Calu3 (cell line): Measurements from ENCODE around the gene GPR39. TPM values are rescaled to one million over a fixed set of nuclear protein-coding genes. Genes with fewer than 3 reads are reported as not detected.

Source experiments
- BruUV-seq: library from RNA; stranded (reverse); fragments of 400-500 nt; replicated peaks from 2 replicates; lab custom pipeline; 2021; lab: Mats Ljungman, UMichigan
- CTCF ChIA-PET: fragments of 300-600 bp; sonication (Branson Sonifier 250); formaldehyde crosslinking; loops from one replicate; lab custom pipeline; 2022; ENCODE audit warnings: antibody characterized with exemption; lab: Charles Lee
- DNase-seq: peaks from one replicate; pipeline ENCODE4 v3.0.0; 2022
- H3K27ac Mint-ChIP-seq: one replicate; pipeline ENCODE4 v1.8.0; 2022; ENCODE audit warnings: mixed read lengths; ENCODE audit not compliant: unreplicated experiment
- H3K27me3 Mint-ChIP-seq: one replicate; pipeline ENCODE4 v1.8.0; 2022; ENCODE audit warnings: mixed read lengths; ENCODE audit not compliant: unreplicated experiment
- H3K36me3 Mint-ChIP-seq: one replicate; pipeline ENCODE4 v1.8.0; 2022; ENCODE audit warnings: mild to moderate bottlenecking, moderate library complexity, mixed read lengths; ENCODE audit not compliant: insufficient read depth, unreplicated experiment
- H3K4me1 Mint-ChIP-seq: one replicate; pipeline ENCODE4 v1.8.0; 2022; ENCODE audit warnings: mild to moderate bottlenecking, low read depth, mixed read lengths; ENCODE audit not compliant: unreplicated experiment
- H3K4me3 Mint-ChIP-seq: one replicate; pipeline ENCODE4 v1.8.0; 2022; ENCODE audit warnings: mild to moderate bottlenecking, low read depth, moderate library complexity, mixed read lengths; ENCODE audit not compliant: unreplicated experiment
- H3K9me3 Mint-ChIP-seq: one replicate; pipeline ENCODE4 v1.8.0; 2022; ENCODE audit warnings: low read depth, mixed read lengths; ENCODE audit not compliant: unreplicated experiment
- CTCF ChIP-seq: fragments of 200-600 bp; IDR thresholded peaks from one replicate; pipeline ENCODE4 v1.8.0; 2022; ENCODE audit warnings: antibody characterized with exemption; ENCODE audit not compliant: unreplicated experiment
- intact Hi-C: fragments of 100-400 bp; cut with micrococcal nuclease; formaldehyde crosslinking; loops from one replicate; pipeline ENCODE4 v1.10.0; 2022; ENCODE audit not compliant: unreplicated experiment
- total RNA-seq: library from RNA; stranded (reverse); gene quantifications from 2 replicates; pipeline ENCODE4 v1.2.3, GENCODE V29; 2022

Gene GPR39
- total RNA-seq, 1 experiment from 2014 or later: 24.9 TPM

- no peaks in the 10 kb centered on the region for H3K36me3 Mint-ChIP-seq
- no TSS peak for BruUV-seq
- TF ChIP-seq CTCF: peak; percentile 66
- intact Hi-C loops: loop anchor here (1.0 to 10.0 kb wide), 2 partner anchors 99 to 184 kb away; no protein-coding TSS in a partner anchor
- no peak overlapping the region for H3K27ac Mint-ChIP-seq
- H3K4me3 Mint-ChIP-seq: no peak overlapping the region
- CTCF ChIA-PET: interaction anchor here (0.6 to 2.0 kb wide), 6 partner anchors 9 to 262 kb away, joined by 4 to 9 read pairs (median 6); partner anchors contain the start of gene GPR39
- H3K27me3 Mint-ChIP-seq: no peaks in the 10 kb centered on the region
- H3K9me3 Mint-ChIP-seq: peaks cover 3% of the 10 kb centered on the region
- peaks cover 27% of the 10 kb centered on the region for H3K4me1 Mint-ChIP-seq
- DNase-seq: peak; percentile 49
Observed at GRCh38 chr2:132448771-132449170, 32.2 kb downstream of the GPR39 start.

- no peak overlapping the region for H3K4me3 Mint-ChIP-seq
- BruUV-seq: no TSS peak
- H3K27me3 Mint-ChIP-seq: no peaks in the 10 kb centered on the region
- no peaks in the 10 kb centered on the region for H3K36me3 Mint-ChIP-seq
- intact Hi-C loops: loop anchor here (1.0 to 10.0 kb wide), 2 partner anchors 101 to 185 kb away; no protein-coding TSS in a partner anchor
- peaks cover 27% of the 10 kb centered on the region for H3K4me1 Mint-ChIP-seq
- H3K9me3 Mint-ChIP-seq: peaks cover 3% of the 10 kb centered on the region
- DNase-seq: no peak
- CTCF ChIA-PET: interaction anchor here (1.0 to 2.0 kb wide), 4 partner anchors 11 to 101 kb away, joined by 4 to 9 read pairs (median 5); no protein-coding TSS in a partner anchor
- TF ChIP-seq CTCF: no peak
- no peak overlapping the region for H3K27ac Mint-ChIP-seq
Observed at GRCh38 chr2:132449868-132450267, 33.3 kb downstream of the GPR39 start.

GRCh38 chr2:132460781-132461180 is 44.2 kb downstream of the GPR39 start:
- CTCF ChIA-PET: no interaction called here
- DNase-seq: no peak
- H3K9me3 Mint-ChIP-seq: peaks cover 28% of the 10 kb centered on the region
- intact Hi-C loops: no loop called here
- no peaks in the 10 kb centered on the region for H3K36me3 Mint-ChIP-seq
- TF ChIP-seq CTCF: no peak
- H3K4me3 Mint-ChIP-seq: no peak overlapping the region
- H3K27me3 Mint-ChIP-seq: no peaks in the 10 kb centered on the region
- no peak overlapping the region for H3K27ac Mint-ChIP-seq
- BruUV-seq: no TSS peak
- H3K4me1 Mint-ChIP-seq: no peaks in the 10 kb centered on the region

- no peak overlapping the region for H3K4me3 Mint-ChIP-seq
- no peaks in the 10 kb centered on the region for H3K4me1 Mint-ChIP-seq
- peaks cover 21% of the 10 kb centered on the region for H3K9me3 Mint-ChIP-seq
- no peak for DNase-seq
- CTCF ChIA-PET: no interaction called here
- H3K27ac Mint-ChIP-seq: no peak overlapping the region
- BruUV-seq: no TSS peak
- no peaks in the 10 kb centered on the region for H3K27me3 Mint-ChIP-seq
- TF ChIP-seq CTCF: no peak
- no peaks in the 10 kb centered on the region for H3K36me3 Mint-ChIP-seq
- intact Hi-C loops: no loop called here
Observed at GRCh38 chr2:132462236-132462635, 45.6 kb downstream of the GPR39 start.
